ENCODE results near the gene POLG. TPM values are rescaled to one million over a fixed set of nuclear protein-coding genes. Genes with fewer than 3 reads are reported as not detected.

POLG gene
- total RNA-seq, 2 donors from 2014 or later = 76.9 to 89.7 TPM

DNA sequence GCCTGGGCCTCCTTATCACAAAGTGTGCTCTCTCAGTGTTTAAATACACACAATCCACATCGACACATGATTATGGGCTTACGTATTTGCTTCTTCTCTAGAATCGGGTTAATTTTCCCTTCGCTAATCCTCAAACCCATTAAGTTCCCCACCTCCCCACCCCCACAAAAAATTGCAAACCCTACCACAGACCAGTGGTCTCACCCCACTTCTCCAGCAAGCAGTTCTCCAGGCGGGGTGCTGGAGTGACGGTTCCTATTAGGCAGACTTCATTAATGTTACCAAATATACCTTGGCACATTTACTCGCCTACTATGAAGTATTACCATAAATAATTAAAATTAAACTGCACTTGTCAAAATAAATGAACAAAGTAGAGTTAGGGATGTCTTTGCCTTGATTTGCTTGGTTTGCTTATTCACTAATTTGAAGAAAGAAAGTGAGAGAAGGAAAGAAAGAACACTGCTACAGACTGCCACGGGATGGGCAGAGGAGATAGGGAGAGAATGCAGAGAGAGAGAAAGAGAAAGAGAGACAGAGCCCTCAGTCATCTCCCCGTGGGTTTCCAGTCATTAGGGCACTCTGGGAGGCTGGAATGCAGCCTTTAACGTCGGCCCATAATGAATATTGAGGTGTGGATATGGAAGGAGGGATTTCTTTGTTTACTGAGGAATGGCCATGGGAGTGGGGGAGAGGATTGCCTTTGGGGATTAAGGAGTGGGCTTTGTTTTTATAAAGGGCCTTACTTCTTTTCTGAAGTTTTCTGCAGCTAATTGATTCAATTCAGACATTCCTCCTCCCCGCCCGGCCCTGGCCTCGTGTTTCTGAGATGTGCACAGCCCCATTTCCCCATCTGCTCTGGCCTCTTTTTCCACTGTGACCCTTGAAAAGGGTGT is 39.7 kb upstream of the POLG start:
- no peak overlapping the region for H3K27ac Mint-ChIP-seq
- H3K36me3 Mint-ChIP-seq (ENCODE audit: low read depth) = no peaks in the 10 kb centered on the region
- H3K27me3 Mint-ChIP-seq = peaks cover 67% of the 10 kb centered on the region
- ATAC-seq (replicated peaks) = no peak
- no peaks in the 10 kb centered on the region for H3K9me3 Mint-ChIP-seq
- H3K4me1 Mint-ChIP-seq = no peaks in the 10 kb centered on the region
- no peak overlapping the region for H3K4me3 Mint-ChIP-seq

DNA sequence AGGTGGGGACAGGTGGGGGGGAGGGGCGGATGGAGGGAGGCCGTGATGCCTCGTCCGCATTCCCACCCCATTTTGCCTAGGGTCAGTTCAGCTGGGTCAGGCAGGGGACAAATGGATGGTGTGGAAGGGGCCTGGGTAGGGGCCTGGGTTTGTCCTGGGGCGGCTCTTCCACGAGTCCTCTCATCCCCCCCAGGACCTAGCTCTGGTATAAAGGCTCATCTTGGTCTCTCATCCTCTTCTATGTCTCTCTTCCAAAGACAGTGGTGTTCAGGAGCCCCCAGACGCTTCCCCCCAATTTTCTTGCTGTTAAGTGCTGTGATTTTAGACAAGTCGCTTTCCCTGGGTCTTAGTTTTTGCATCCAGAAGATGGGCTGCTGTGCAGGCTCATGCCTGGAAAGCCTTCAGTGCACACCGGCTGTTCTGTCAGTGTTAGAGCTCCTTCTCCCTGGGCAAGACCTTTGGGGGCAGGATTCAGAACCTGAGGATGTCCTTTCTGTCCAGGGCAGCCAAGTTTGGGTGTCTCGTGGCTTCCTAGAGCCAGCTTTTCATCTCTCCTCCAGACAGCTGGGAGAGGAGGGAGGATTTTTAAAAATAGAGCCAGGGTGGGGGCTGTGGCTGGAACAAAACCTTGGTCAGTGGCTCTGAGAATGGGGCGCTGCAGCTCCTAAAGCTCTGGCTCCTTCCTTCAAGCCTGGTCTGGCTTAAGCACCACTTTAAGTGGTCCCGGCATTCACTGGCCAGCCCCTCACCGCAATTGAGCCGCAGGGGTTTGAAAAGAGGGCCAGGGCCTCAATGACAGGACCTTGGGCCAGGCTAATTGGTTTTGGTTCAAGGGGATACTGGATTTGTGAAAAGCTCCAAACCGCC is 37.7 kb upstream of the POLG start:
- Mint-ChIP-seq H3K27me3 (peaks cover 69% of the 10 kb centered on the region), H3K9me3 (no peaks in the 10 kb centered on the region), H3K36me3 (ENCODE audit: low read depth) (no peaks in the 10 kb centered on the region), H3K4me3 (no peak overlapping the region), H3K4me1 (no peaks in the 10 kb centered on the region), H3K27ac (no peak overlapping the region)
- ATAC-seq (replicated peaks) = no peak

- H3K27ac Mint-ChIP-seq = no peak overlapping the region
- no peak overlapping the region for H3K4me3 Mint-ChIP-seq
- H3K9me3 Mint-ChIP-seq = no peaks in the 10 kb centered on the region
- H3K36me3 Mint-ChIP-seq (ENCODE audit: low read depth) = no peaks in the 10 kb centered on the region
- H3K27me3 Mint-ChIP-seq = peaks cover 68% of the 10 kb centered on the region
- H3K4me1 Mint-ChIP-seq = no peaks in the 10 kb centered on the region
- no peak for ATAC-seq (replicated peaks)
These were observed 36.8 kb upstream of the POLG start for GRCh38 chr15:89371228-89372044.

GRCh38 chr15:89370978-89371227 is 36.3 kb upstream of the POLG start:
- no peak overlapping the region for H3K4me3 Mint-ChIP-seq
- H3K27me3 Mint-ChIP-seq = peaks cover 69% of the 10 kb centered on the region
- no peaks in the 10 kb centered on the region for H3K36me3 Mint-ChIP-seq (ENCODE audit: low read depth)
- no peak for ATAC-seq (replicated peaks)
- no peak overlapping the region for H3K27ac Mint-ChIP-seq
- no peaks in the 10 kb centered on the region for H3K4me1 Mint-ChIP-seq
- H3K9me3 Mint-ChIP-seq = no peaks in the 10 kb centered on the region

DNA sequence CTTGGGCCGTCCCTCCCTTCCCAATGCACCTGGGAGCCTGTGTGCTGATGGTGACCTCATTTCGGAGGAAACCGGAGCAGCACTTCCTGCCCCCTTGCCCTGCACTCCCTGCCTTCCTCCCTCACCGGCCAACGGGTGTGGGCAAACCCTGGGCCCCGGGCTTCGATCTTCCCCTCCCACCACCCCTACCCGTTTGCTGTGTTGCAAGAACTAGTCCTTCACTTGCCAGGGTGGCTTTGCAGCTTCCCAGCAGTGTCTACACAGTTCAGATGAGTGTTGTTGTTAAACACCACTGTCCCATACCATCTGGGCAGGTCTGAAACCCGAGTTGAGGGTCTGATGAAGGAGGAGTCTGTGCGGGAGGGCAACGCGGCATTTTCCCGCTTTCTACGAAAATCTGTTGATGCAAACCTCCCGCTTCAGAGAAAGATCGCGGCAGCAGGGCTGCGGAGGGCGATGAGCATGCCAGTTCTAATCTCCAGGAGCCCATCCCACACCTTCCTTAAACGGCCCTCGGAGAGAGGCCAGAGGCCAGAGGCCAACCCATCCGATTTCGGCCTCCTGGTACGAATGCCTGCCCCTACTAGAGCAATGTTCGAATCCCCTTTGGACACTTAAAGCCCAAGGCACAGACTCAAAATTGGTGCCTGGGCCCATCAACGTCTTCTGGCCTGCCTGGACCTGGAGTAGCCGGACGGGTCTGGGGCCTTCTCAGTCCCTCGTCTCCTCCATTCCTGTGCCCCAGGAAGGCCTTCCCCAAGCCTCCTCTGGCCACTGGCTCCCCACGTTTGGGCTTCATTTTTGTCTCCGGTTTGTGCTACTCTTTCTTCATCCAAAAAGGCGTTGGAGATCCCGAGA is 35.7 kb upstream of the POLG start:
- no peak overlapping the region for H3K27ac Mint-ChIP-seq
- H3K4me1 Mint-ChIP-seq = no peaks in the 10 kb centered on the region
- H3K9me3 Mint-ChIP-seq = no peaks in the 10 kb centered on the region
- H3K36me3 Mint-ChIP-seq (ENCODE audit: low read depth) = no peaks in the 10 kb centered on the region
- peaks cover 69% of the 10 kb centered on the region for H3K27me3 Mint-ChIP-seq
- H3K4me3 Mint-ChIP-seq = no peak overlapping the region
- ATAC-seq (replicated peaks) = no peak

GRCh38 chr15:89369341-89369947 is 34.8 kb upstream of the POLG start:
- Mint-ChIP-seq H3K27ac (no peak overlapping the region), H3K4me1 (no peaks in the 10 kb centered on the region), H3K9me3 (no peaks in the 10 kb centered on the region)

DNA sequence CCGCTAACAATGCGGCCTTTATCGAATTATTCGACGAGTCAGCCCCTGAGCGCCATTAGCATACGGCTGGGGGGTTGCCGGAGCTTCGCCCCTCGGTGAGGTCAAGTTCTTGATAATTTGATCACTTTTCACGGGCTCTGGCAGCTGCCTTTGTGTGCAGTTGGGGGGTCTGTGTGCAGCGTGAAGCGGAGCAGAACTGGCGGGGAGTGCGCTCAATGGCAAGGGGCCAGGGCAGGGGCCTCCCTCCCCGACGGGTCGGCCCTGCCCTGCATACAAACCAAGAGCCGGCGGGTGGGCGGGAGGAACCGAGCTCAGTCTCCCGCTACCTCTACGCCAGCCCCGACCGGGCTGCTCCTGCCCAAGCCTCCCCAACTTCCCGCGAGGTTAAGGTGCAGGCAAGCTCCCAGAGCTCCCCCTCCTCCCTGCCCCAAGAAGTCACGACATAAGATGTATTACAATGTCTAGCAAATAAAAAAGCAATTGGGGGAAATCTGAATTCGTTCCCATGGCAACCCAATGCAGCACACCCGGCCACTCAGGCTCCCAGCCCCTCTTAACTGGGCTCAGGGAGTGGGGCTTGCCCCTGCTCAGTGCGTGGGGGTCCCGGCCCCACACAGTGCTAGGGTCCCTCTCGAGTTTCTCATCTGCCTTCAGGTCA is 34.1 kb upstream of the POLG start:
- Mint-ChIP-seq H3K4me3 (no peak overlapping the region), H3K4me1 (no peaks in the 10 kb centered on the region), H3K27ac (no peak overlapping the region), H3K36me3 (ENCODE audit: low read depth) (no peaks in the 10 kb centered on the region), H3K27me3 (peaks cover 66% of the 10 kb centered on the region), H3K9me3 (no peaks in the 10 kb centered on the region)
- no peak for ATAC-seq (replicated peaks)

More at GRCh38 chr15:89369341-89369947, 34.8 kb upstream of the POLG start:
- ATAC-seq (replicated peaks) = no peak
- Mint-ChIP-seq H3K27me3 (peaks cover 68% of the 10 kb centered on the region), H3K36me3 (ENCODE audit: low read depth) (no peaks in the 10 kb centered on the region), H3K4me3 (no peak overlapping the region)

GRCh38 chr15:89367485-89368451 is 33.1 kb upstream of the POLG start:
- Mint-ChIP-seq H3K9me3 (no peaks in the 10 kb centered on the region), H3K4me1 (no peaks in the 10 kb centered on the region), H3K27me3 (peaks cover 68% of the 10 kb centered on the region), H3K27ac (no peak overlapping the region), H3K4me3 (peak overlapping the region; percentile 49), H3K36me3 (ENCODE audit: low read depth) (no peaks in the 10 kb centered on the region)
- ATAC-seq (replicated peaks) = peak; percentile 55

- no peak for ATAC-seq (replicated peaks)
- Mint-ChIP-seq H3K4me1 (no peaks in the 10 kb centered on the region), H3K27ac (no peak overlapping the region), H3K27me3 (peaks cover 62% of the 10 kb centered on the region), H3K36me3 (ENCODE audit: low read depth) (no peaks in the 10 kb centered on the region), H3K9me3 (no peaks in the 10 kb centered on the region), H3K4me3 (peak overlapping the region; percentile 49)
These were observed 32.2 kb upstream of the POLG start for GRCh38 chr15:89366656-89367393.

GRCh38 chr15:89365462-89366065 is 30.9 kb upstream of the POLG start:
- H3K27me3 Mint-ChIP-seq = peaks cover 68% of the 10 kb centered on the region
- no peaks in the 10 kb centered on the region for H3K4me1 Mint-ChIP-seq
- H3K4me3 Mint-ChIP-seq = no peak overlapping the region
- no peak for ATAC-seq (replicated peaks)
- H3K9me3 Mint-ChIP-seq = no peaks in the 10 kb centered on the region
- no peak overlapping the region for H3K27ac Mint-ChIP-seq
- no peaks in the 10 kb centered on the region for H3K36me3 Mint-ChIP-seq (ENCODE audit: low read depth)

GRCh38 chr15:89364741-89365450 is 30.3 kb upstream of the POLG start:
- no peak for ATAC-seq (replicated peaks)
- Mint-ChIP-seq H3K9me3 (no peaks in the 10 kb centered on the region), H3K4me1 (no peaks in the 10 kb centered on the region), H3K4me3 (no peak overlapping the region), H3K36me3 (ENCODE audit: low read depth) (no peaks in the 10 kb centered on the region), H3K27me3 (peaks cover 70% of the 10 kb centered on the region), H3K27ac (no peak overlapping the region)

Data from activated T-helper 17 cell treated with anti-CD3 and anti-CD28 coated beads, Interleukin-2, amount 50 U/mL, for 72 hours (primary cell).